SK-N-SH treated with all-trans-retinoic acid at 6 μM for 48 hours (cell line): ENCODE measurements around the gene SURF1.

Experiments used
- CSDC2 ChIP-seq: fragments of 250-450 bp; sonication (Bioruptor Pico); IDR thresholded peaks from 2 replicates; pipeline ENCODE4 v1.5.0; 2020; ENCODE audit warnings: mild to moderate bottlenecking, moderate library complexity
- ISL1 ChIP-seq: fragments of 250-450 bp; sonication (Bioruptor Pico); IDR thresholded peaks from 2 replicates; pipeline ENCODE4 v2.1.2; 2022; ENCODE audit warnings: mild to moderate bottlenecking, moderate library complexity
- TCF4 ChIP-seq: fragments of 250-450 bp; sonication (Bioruptor Pico); IDR thresholded peaks from 2 replicates; pipeline ENCODE4 v1.8.0; 2021; ENCODE audit warnings: mild to moderate bottlenecking, moderate library complexity, borderline replicate concordance
- ZFP3 ChIP-seq: fragments of 250-450 bp; sonication (Bioruptor Pico); IDR thresholded peaks from 2 replicates; pipeline ENCODE4 v1.5.0; 2020; ENCODE audit warnings: mild to moderate bottlenecking, moderate library complexity
- ZNF565 ChIP-seq: fragments of 450-650 bp; formaldehyde crosslinking; conservative IDR thresholded peaks from 2 replicates; pipeline ENCODE4 v1.5.0; 2020; ENCODE audit warnings: low read depth, mild to moderate bottlenecking, moderate library complexity
- ZNF70 ChIP-seq: fragments of 450-650 bp; formaldehyde crosslinking; IDR thresholded peaks from 2 replicates; pipeline ENCODE4 v1.5.0; 2020; ENCODE audit warnings: mild to moderate bottlenecking, moderate library complexity
- TF ChIP-seq, protein P1 (sequence below): fragments of 250-450 bp; sonication (Bioruptor Pico); IDR thresholded peaks from 2 replicates; pipeline ENCODE4 v1.8.0; 2020; ENCODE audit warnings: mild to moderate bottlenecking, moderate library complexity, borderline replicate concordance

DNA sequence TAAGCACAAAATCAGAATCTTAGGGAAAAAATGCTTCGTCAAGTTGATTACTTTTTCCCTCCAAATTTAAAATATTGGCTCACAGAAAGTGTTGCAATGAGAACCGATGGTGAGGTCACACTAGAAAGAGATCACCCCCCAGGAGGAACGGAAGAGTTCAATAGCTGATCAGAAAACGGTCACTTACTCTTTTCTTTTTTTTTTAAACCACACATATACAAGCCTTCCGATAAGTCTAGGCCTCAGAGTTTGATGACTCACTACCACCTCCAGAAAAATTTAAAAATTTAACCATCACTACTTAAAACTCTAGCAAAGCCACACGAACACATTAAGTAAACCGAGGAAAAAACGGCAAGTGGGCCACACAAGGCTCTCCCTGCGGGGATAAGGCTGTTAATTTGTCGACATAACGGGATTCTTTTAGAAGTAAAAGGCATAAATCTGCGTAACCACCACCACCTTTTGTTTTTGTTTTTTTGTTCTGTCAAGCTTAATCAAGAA, 18.4 kb upstream of the SURF1 start:
- TF ChIP-seq, protein P1, sequence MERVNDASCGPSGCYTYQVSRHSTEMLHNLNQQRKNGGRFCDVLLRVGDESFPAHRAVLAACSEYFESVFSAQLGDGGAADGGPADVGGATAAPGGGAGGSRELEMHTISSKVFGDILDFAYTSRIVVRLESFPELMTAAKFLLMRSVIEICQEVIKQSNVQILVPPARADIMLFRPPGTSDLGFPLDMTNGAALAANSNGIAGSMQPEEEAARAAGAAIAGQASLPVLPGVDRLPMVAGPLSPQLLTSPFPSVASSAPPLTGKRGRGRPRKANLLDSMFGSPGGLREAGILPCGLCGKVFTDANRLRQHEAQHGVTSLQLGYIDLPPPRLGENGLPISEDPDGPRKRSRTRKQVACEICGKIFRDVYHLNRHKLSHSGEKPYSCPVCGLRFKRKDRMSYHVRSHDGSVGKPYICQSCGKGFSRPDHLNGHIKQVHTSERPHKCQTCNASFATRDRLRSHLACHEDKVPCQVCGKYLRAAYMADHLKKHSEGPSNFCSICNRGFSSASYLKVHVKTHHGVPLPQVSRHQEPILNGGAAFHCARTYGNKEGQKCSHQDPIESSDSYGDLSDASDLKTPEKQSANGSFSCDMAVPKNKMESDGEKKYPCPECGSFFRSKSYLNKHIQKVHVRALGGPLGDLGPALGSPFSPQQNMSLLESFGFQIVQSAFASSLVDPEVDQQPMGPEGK (CRISPR knock-in tag), result no peak
- no peak for TF ChIP-seq ZNF70 (CRISPR knock-in tag)
- no peak for TF ChIP-seq ISL1 (CRISPR knock-in tag)
- no peak for TF ChIP-seq CSDC2 (CRISPR knock-in tag)
- TF ChIP-seq TCF4 (CRISPR knock-in tag), result no peak
- no peak for TF ChIP-seq ZNF565 (CRISPR knock-in tag)
- no peak for TF ChIP-seq ZFP3 (CRISPR knock-in tag)
